ENCODE data around the gene PRSS12.
A peak's percentile ranks its signal among the peaks of the same experiment; 100 is the strongest.

- TF ChIP-seq POLR2A (IDR thresholded peaks at IDR 0.05) (peak; percentile 64 to 88), EP300 (IDR thresholded peaks at IDR 0.05) (peak in 1 of 4 donors; percentile 27), POLR2AphosphoS5 (IDR thresholded peaks at IDR 0.05) (peak; percentile 93 to 98 (median 96))
- TF ChIP-seq, protein P1, sequence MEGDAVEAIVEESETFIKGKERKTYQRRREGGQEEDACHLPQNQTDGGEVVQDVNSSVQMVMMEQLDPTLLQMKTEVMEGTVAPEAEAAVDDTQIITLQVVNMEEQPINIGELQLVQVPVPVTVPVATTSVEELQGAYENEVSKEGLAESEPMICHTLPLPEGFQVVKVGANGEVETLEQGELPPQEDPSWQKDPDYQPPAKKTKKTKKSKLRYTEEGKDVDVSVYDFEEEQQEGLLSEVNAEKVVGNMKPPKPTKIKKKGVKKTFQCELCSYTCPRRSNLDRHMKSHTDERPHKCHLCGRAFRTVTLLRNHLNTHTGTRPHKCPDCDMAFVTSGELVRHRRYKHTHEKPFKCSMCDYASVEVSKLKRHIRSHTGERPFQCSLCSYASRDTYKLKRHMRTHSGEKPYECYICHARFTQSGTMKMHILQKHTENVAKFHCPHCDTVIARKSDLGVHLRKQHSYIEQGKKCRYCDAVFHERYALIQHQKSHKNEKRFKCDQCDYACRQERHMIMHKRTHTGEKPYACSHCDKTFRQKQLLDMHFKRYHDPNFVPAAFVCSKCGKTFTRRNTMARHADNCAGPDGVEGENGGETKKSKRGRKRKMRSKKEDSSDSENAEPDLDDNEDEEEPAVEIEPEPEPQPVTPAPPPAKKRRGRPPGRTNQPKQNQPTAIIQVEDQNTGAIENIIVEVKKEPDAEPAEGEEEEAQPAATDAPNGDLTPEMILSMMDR (IDR thresholded peaks at IDR 0.05): no peak
Observed at GRCh38 chr4:118278473-118279274, 74.1 kb downstream of the PRSS12 start.
